A549 (cell line): ENCODE data around the gene ZNF138. TPM values are rescaled to one million over a fixed set of nuclear protein-coding genes. Genes with fewer than 3 reads are reported as not detected.

Experiments
- ATAC-seq, 2 experiments: fragments of 200-7000 bp in 1 of 2; fragments of >200 bp in 1 of 2; cut with Nextera tagmentation in 1 of 2; cut with Tn5 transposase in 1 of 2; 3 replicates each; pipeline versions ENCODE4 v1.8.0 to v1.9.1; 2018 to 2020; ENCODE audit warnings: mild to moderate bottlenecking in 1 of 2, moderate library complexity in 1 of 2
- CTCF ChIA-PET: fragments of 300-600 bp; sonication (Branson Sonifier 250); formaldehyde crosslinking; extraction: SDS; loops from one replicate; lab custom pipeline; 2021; ENCODE audit warnings: antibody characterized with exemption, inconsistent platforms; lab: Yijun Ruan, JAX
- POLR2A ChIA-PET: fragments of 350-600 bp; formaldehyde crosslinking; extraction: SDS; loops from one replicate; lab custom pipeline; 2021; ENCODE audit warnings: antibody characterized with exemption, inconsistent platforms; lab: Yijun Ruan, JAX
- DNase-seq, 2 experiments: peaks; one replicate each; pipeline versions ENCODE4 v3.0.0 to v3.0.0-alpha.2; 2011 to 2016; ENCODE audit warnings: low read depth in 1 of 2, low spot score in 1 of 2
- FAIRE-seq: peaks from 2 replicates; lab custom pipeline; 2011; peaks lifted over from hg19 to GRCh38; lab: Jason Lieb, UNC
- H3K27ac ChIP-seq, 2 experiments: fragments of >200 bp; sonication (Bioruptor Twin); formaldehyde crosslinking; 3 replicates each; pipeline ENCODE4 v1.5.1; 2016 to 2017
- H3K4me1 ChIP-seq: fragments of >200 bp; sonication (Bioruptor Twin); formaldehyde crosslinking; 3 replicates; pipeline ENCODE4 v1.6.1; 2016
- H3K4me2 ChIP-seq: fragments of >200 bp; sonication (Bioruptor Twin); formaldehyde crosslinking; 3 replicates; pipeline ENCODE4 v1.6.1; 2016
- H3K4me3 ChIP-seq: fragments of >200 bp; sonication (Bioruptor Twin); formaldehyde crosslinking; 3 replicates; pipeline ENCODE4 v1.5.1; 2016
- H3K9me3 ChIP-seq: fragments of >200 bp; sonication (Bioruptor Twin); formaldehyde crosslinking; 3 replicates; pipeline ENCODE4 v1.6.1; 2016
- ATOH8 ChIP-seq: fragments of 250-450 bp; sonication (Bioruptor Pico); IDR thresholded peaks from 2 replicates; pipeline ENCODE4 v1.5.0; 2020; ENCODE audit warnings: low read depth, mild to moderate bottlenecking, moderate library complexity
- BHLHE40 ChIP-seq: IDR thresholded peaks from 2 replicates; pipeline ENCODE4 v1.6.1; 2012; ENCODE audit warnings: low read depth, low read length, inconsistent platforms
- CBX2 ChIP-seq: fragments of 200-600 bp; sonication (generic); IDR thresholded peaks from 2 replicates; pipeline ENCODE4 v1.6.1; 2016; ENCODE audit warnings: low read depth, mild to moderate bottlenecking, borderline replicate concordance
- CBX8 ChIP-seq: fragments of 200-600 bp; sonication (generic); IDR thresholded peaks from 2 replicates; pipeline ENCODE4 v1.6.1; 2016
- EHF ChIP-seq: fragments of 250-450 bp; sonication (Bioruptor Pico); IDR thresholded peaks from 2 replicates; pipeline ENCODE4 v1.5.0; 2020; ENCODE audit warnings: mild to moderate bottlenecking
- ELK1 ChIP-seq: fragments of 150-350 bp; IDR thresholded peaks from 2 replicates; pipeline ENCODE4 v1.6.1; 2014; ENCODE audit warnings: low read depth, mild to moderate bottlenecking, low read length
- FOXS1 ChIP-seq: fragments of 250-450 bp; sonication (Bioruptor Pico); IDR thresholded peaks from 2 replicates; pipeline ENCODE4 v1.5.0; 2020; ENCODE audit warnings: mild to moderate bottlenecking, moderate library complexity
- HES2 ChIP-seq: fragments of >200 bp; sonication (Bioruptor Twin); formaldehyde crosslinking; IDR thresholded peaks from 2 replicates; pipeline ENCODE4 v1.6.1; 2016
- HMGXB4 ChIP-seq: fragments of 250-450 bp; sonication (Bioruptor Pico); IDR thresholded peaks from 2 replicates; pipeline ENCODE4 v1.5.0; 2021; ENCODE audit warnings: mild to moderate bottlenecking, moderate library complexity, borderline replicate concordance
- MAZ ChIP-seq: fragments of 150-350 bp; IDR thresholded peaks from 2 replicates; pipeline ENCODE4 v1.6.1; 2014; ENCODE audit warnings: antibody characterized with exemption, low read depth, low read length, borderline replicate concordance
- NR3C1 ChIP-seq: fragments of >200 bp; sonication (Bioruptor Twin); formaldehyde crosslinking; IDR thresholded peaks from 3 replicates; pipeline ENCODE4 v1.6.1; 2017
- POLR2AphosphoS2 ChIP-seq: conservative IDR thresholded peaks from 2 replicates; pipeline ENCODE4 v1.6.1; 2012; ENCODE audit warnings: low read length, improper control_type of control experiment, inconsistent platforms
- RCOR1 ChIP-seq: fragments of 150-350 bp; IDR thresholded peaks from 2 replicates; pipeline ENCODE4 v1.6.1; 2014; ENCODE audit warnings: antibody characterized with exemption, low read length, low read depth
- REST ChIP-seq: fragments of 200-600 bp; sonication (generic); IDR thresholded peaks from 2 replicates; pipeline ENCODE4 v1.6.1; 2016; ENCODE audit warnings: antibody characterized with exemption, mild to moderate bottlenecking, moderate library complexity
- RNF2 ChIP-seq: fragments of 200-600 bp; sonication (generic); IDR thresholded peaks from 2 replicates; pipeline ENCODE4 v1.6.1; 2016; ENCODE audit warnings: low read depth, mild to moderate bottlenecking, antibody characterized with exemption, moderate library complexity, borderline replicate concordance
- SMC3 ChIP-seq: fragments of >200 bp; sonication (Bioruptor Twin); formaldehyde crosslinking; IDR thresholded peaks from 3 replicates; pipeline ENCODE4 v1.6.1; 2018; ENCODE audit warnings: inconsistent platforms
- SREBF2 ChIP-seq: fragments of 450-650 bp; IDR thresholded peaks from 2 replicates; pipeline ENCODE4 v1.6.1; 2014; ENCODE audit warnings: mild to moderate bottlenecking, moderate library complexity
- ZC3H11A ChIP-seq: fragments of 450-650 bp; IDR thresholded peaks from 2 replicates; pipeline ENCODE4 v1.6.1; 2014; ENCODE audit warnings: antibody characterized with exemption, mild to moderate bottlenecking
- ZFP36 ChIP-seq: fragments of 450-650 bp; IDR thresholded peaks from 2 replicates; pipeline ENCODE4 v1.6.1; 2014; ENCODE audit warnings: borderline replicate concordance; ENCODE audit not compliant: partially characterized antibody
- WGBS: methylation state at CpG from one replicate; pipeline ENCODE4 v1.1.6; 2017; ENCODE audit errors: missing lambda C conversion rate; 5-methylcytosine and 5-hydroxymethylcytosine counted together
- polyA plus RNA-seq, 4 experiments: library from polyadenylated mRNA; depleted of rRNA in 3 of 4; stranded (reverse); fragments of >200 nt; fragmentation: RNase III in 1 of 4; extraction: RNeasy Plus Mini Kit Qiagen cat#74134 plus additional on column Dnase treatment in 1 of 4; gene quantifications; 2 replicates in 3 of 4; 3 replicates in 1 of 4; pipeline ENCODE4 v1.2.3, GENCODE V29; 2011 to 2017

Gene ZNF138
- polyA plus RNA-seq, 2 of the 4 experiments (the other 2 are of a cell fraction) = 3.9 to 6.3 TPM

- POLR2A ChIA-PET = no interaction called here
- CTCF ChIA-PET = no interaction called here
- no peak overlapping the region for H3K4me3 ChIP-seq
- H3K4me2 ChIP-seq = no peak overlapping the region
- H3K4me1 ChIP-seq = no peaks in the 10 kb centered on the region
- TF ChIP-seq CBX8 (no peak), ZFP36 (no peak), RNF2 (no peak), FOXS1 (CRISPR knock-in tag) (no peak), EHF (no peak), ATOH8 (no peak)
- ATAC-seq (no peak), FAIRE-seq (no peak), DNase-seq (no peak)
- no peak overlapping the region for H3K27ac ChIP-seq
- H3K9me3 ChIP-seq = no peaks in the 10 kb centered on the region; the same call in 1 of the 3 replicates
- 2% methylated on average over 4 of the region's 4 CpGs for WGBS
Observed at GRCh38 chr7:64853679-64854078, 59.5 kb downstream of the ZNF138 start.

GRCh38 chr7:64854969-64855368 is 60.7 kb downstream of the ZNF138 start:
- no peak for TF ChIP-seq ZC3H11A
- TF ChIP-seq SMC3 = no peak
- no peak for TF ChIP-seq RCOR1
- TF ChIP-seq HMGXB4 (CRISPR knock-in tag) = no peak
- TF ChIP-seq EHF = no peak
- no peak for TF ChIP-seq SREBF2
- TF ChIP-seq ZFP36 = no peak
- TF ChIP-seq CBX8 = no peak
- no peak for TF ChIP-seq NR3C1
- TF ChIP-seq ELK1 = no peak
- TF ChIP-seq HES2 = no peak
- no peak for TF ChIP-seq MAZ
- TF ChIP-seq BHLHE40 = no peak
- no peak for TF ChIP-seq CBX2
- no peak for TF ChIP-seq REST
- no peak for TF ChIP-seq ATOH8
- no peak for TF ChIP-seq POLR2AphosphoS2
- CTCF ChIA-PET = no interaction called here
- Histone ChIP-seq H3K9me3 (no peaks in the 10 kb centered on the region; the same call in 2 of the 3 replicates), H3K4me1 (no peaks in the 10 kb centered on the region), H3K27ac (no peak overlapping the region), H3K4me3 (no peak overlapping the region), H3K4me2 (no peak overlapping the region)
- WGBS = 3% methylated on average over 1 of the region's 1 CpG
- POLR2A ChIA-PET = no interaction called here
- FAIRE-seq = no peak
- ATAC-seq = no peak
- no peak for DNase-seq
